Cardiac fibroblast (primary cell): Measurements from ENCODE around the gene SHISA9.

Experiments used
- DNase-seq, 2 donors: peaks; one replicate each; pipeline versions ENCODE4 v3.0.0 to v3.0.0-alpha.2; 2010; ENCODE audit warnings: low read depth in 2 of 2
- H3K4me3 ChIP-seq, 2 donors: replicated peaks in 1 of 2; 1 replicate in 1 of 2; 2 replicates in 1 of 2; pipeline ENCODE4 v1.5.1; 2011; ENCODE audit warnings: low read depth in 2 of 2, low read length in 2 of 2, mild to moderate bottlenecking in 2 of 2, moderate library complexity in 1 of 2
- TF ChIP-seq, protein P1 (sequence below): IDR thresholded peaks from one replicate; pipeline ENCODE4 v1.5.1; 2011; ENCODE audit warnings: low read depth, mild to moderate bottlenecking, low read length, inconsistent platforms

The SHISA9 gene

DNA sequence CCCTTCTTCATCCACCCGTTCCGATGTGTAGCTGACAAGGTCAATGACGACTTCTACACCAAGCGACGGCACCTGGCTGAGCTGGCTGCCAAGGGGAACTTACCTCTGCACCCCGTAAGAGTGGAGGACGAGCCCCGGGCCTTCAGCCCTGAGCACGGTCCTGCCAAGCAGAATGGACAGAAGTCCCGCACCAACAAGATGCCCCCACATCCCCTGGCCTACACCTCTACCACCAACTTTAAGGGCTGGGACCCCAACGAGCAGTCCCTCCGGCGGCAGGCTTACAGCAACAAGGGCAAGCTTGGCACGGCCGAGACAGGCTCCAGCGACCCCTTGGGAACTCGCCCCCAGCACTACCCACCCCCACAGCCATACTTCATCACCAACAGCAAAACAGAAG lies 333.6 kb downstream of the SHISA9 start:
- no peak overlapping the region for H3K4me3 ChIP-seq
- no peak for DNase-seq
- TF ChIP-seq, protein P1, sequence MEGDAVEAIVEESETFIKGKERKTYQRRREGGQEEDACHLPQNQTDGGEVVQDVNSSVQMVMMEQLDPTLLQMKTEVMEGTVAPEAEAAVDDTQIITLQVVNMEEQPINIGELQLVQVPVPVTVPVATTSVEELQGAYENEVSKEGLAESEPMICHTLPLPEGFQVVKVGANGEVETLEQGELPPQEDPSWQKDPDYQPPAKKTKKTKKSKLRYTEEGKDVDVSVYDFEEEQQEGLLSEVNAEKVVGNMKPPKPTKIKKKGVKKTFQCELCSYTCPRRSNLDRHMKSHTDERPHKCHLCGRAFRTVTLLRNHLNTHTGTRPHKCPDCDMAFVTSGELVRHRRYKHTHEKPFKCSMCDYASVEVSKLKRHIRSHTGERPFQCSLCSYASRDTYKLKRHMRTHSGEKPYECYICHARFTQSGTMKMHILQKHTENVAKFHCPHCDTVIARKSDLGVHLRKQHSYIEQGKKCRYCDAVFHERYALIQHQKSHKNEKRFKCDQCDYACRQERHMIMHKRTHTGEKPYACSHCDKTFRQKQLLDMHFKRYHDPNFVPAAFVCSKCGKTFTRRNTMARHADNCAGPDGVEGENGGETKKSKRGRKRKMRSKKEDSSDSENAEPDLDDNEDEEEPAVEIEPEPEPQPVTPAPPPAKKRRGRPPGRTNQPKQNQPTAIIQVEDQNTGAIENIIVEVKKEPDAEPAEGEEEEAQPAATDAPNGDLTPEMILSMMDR: no peak

DNA sequence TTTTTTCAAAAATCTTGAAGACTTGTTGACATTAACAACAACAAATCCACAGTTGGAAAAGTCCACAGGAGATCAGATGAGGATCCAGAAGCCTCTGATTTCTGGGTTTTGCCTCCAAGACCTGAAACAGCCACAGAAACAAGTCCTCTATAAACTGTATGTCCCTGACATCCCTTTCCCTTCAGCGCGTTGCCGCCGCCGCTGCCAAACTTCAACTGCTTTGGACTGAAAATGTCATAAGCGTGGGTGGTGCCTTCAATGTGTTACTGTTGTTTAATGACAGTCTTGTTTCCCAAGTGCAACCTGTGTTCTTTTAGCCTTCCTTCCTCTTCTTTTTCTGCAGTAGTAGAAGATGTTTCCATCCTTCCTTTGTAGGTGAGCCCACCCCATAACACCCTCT lies 334.9 kb downstream of the SHISA9 start:
- TF ChIP-seq, protein P1: no peak
- DNase-seq: no peak
- no peak overlapping the region for H3K4me3 ChIP-seq

GRCh38 chr16:13238182-13238581 lies 336.8 kb downstream of the SHISA9 start:
- TF ChIP-seq, protein P1: no peak
- no peak overlapping the region for H3K4me3 ChIP-seq
- no peak for DNase-seq

GRCh38 chr16:13242201-13242600 lies 340.8 kb downstream of the SHISA9 start:
- TF ChIP-seq, protein P1: no peak
- H3K4me3 ChIP-seq: no peak overlapping the region
- no peak for DNase-seq

DNA sequence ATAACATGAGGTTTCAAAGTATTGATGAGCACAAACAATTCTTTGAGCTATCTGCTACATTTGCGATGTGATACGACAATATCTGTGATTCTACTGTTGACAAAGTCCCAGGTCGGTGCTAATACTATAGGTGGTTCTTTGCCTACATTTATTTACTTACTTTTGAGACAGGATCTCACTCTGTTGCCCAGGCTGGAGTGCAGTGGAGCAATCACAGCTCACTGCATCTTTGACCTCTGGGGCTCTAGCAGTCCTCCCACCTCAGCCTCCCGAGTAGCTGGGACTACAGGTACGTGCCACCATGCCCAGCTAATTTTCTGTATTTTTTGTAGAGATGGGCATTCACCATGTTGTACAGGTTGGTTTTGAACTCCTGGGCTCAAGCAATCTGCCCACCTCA lies 343.4 kb downstream of the SHISA9 start:
- TF ChIP-seq, protein P1: no peak
- DNase-seq: no peak
- H3K4me3 ChIP-seq: no peak overlapping the region

GRCh38 chr16:13245713-13246377 lies 344.4 kb downstream of the SHISA9 start:
- TF ChIP-seq, protein P1: no peak
- DNase-seq: no peak
- H3K4me3 ChIP-seq: no peak overlapping the region

DNA sequence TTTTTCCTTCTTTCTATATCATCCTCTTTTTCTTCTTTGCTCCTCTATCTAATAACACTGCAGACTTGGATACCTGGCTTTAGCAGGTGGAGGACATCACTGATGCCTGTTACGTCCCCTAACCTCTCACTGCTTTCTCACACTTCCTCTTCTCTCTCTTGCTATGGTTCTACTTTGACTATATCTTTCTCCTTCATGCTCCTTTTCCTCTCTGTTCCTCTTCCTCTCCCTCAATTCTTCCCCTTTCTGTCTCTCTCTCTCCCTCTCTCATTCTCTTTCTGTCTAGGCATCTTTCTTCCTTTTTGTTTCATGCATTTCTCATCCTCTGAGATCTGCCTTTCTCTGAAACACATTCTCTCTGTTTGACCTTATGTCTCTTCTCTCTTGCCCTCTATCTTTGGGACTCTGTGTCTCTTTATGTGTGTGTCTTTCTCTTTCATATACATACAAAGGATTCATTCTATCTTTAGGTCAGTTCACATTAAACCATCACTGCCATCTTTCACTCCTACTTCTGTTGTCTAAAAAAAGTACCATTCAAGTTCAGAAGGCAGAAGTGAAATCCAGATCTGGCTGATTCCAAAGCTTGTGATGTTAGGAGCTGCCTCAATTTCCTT lies 353.7 kb downstream of the SHISA9 start:
- no peak for DNase-seq
- H3K4me3 ChIP-seq: no peak overlapping the region
- TF ChIP-seq, protein P1: no peak
